ENCODE data around the gene FHOD3. TPM values are rescaled to one million over a fixed set of nuclear protein-coding genes. Genes with fewer than 3 reads are reported as not detected.

The FHOD3 gene
- total and polyA plus RNA-seq, 2 experiments from 2014 or later, result 2.7 to 8.7 TPM

- no peak overlapping the region for H3K27ac Mint-ChIP-seq
- Histone ChIP-seq H4K20me1 (replicated peaks; ENCODE audit: insufficient read depth) (no peaks in the 10 kb centered on the region), H3K79me2 (replicated peaks; ENCODE audit: insufficient read depth) (no peaks in the 10 kb centered on the region), H3K9me2 (ENCODE audit: insufficient read depth) (peaks cover 7% of the 10 kb centered on the region; the same call in 1 of the 2 replicates), H3K36me3 (ENCODE audit: insufficient read depth) (peaks cover 4% of the 10 kb centered on the region; the same call in 1 of the 2 replicates), H3K4me1 (ENCODE audit: insufficient read depth) (no peaks in the 10 kb centered on the region), H3K4me3 (no peak overlapping the region), H3K27me3 (ENCODE audit: insufficient read depth) (no peaks in the 10 kb centered on the region), H3F3A (replicated peaks; ENCODE audit: low read depth) (no peaks in the 10 kb centered on the region), H3K4me2 (no peak overlapping the region), H3K27ac (ENCODE audit: low read depth) (no peak overlapping the region), H2AFZ (no peak overlapping the region)
- peaks cover 6% of the 10 kb centered on the region for H3K27me3 Mint-ChIP-seq (ENCODE audit: insufficient read depth, low read depth, poor library complexity)
- no peak overlapping the region for H3K4me3 Mint-ChIP-seq
- H3K9me3 Mint-ChIP-seq, result peaks cover 25% of the 10 kb centered on the region
- no peak for ATAC-seq
- no peak for DNase-seq (ENCODE audit: low spot score)
- peaks cover 41% of the 10 kb centered on the region for H3K36me3 Mint-ChIP-seq (ENCODE audit: low read depth)
- no peak for TF ChIP-seq EZH2phosphoT487 (IDR thresholded peaks at IDR 0.05; ENCODE audit: unreplicated experiment)
- no peak for TF ChIP-seq CTCF (conservative IDR thresholded peaks at IDR 0.05; ENCODE audit: low read depth in 2 of 2)
- no peak for TF ChIP-seq EZH2 (IDR thresholded peaks at IDR 0.05; ENCODE audit: low read depth, unreplicated experiment)
- TF ChIP-seq STAT1 (IDR thresholded peaks at IDR 0.05; ENCODE audit: unreplicated experiment), result no peak
- TF ChIP-seq POLR2AphosphoS5 (IDR thresholded peaks at IDR 0.05; ENCODE audit: low read depth), result no peak
- TF ChIP-seq ZNF462 (CRISPR knock-in tag; IDR thresholded peaks at IDR 0.05), result no peak
- TF ChIP-seq JUNB (IDR thresholded peaks at IDR 0.05; ENCODE audit: unreplicated experiment), result no peak
- TF ChIP-seq REST (IDR thresholded peaks at IDR 0.05; ENCODE audit: unreplicated experiment), result no peak
- no peak for TF ChIP-seq ZNF331 (CRISPR knock-in tag; IDR thresholded peaks at IDR 0.05; ENCODE audit: low read depth)
- TF ChIP-seq CREB1 (CRISPR knock-in tag; IDR thresholded peaks at IDR 0.05; ENCODE audit: low read depth), result no peak
- TF ChIP-seq ZNF114 (CRISPR knock-in tag; IDR thresholded peaks at IDR 0.05), result no peak
- TF ChIP-seq NANOG (IDR thresholded peaks at IDR 0.05; ENCODE audit: borderline replicate concordance), result no peak
- no peak for TF ChIP-seq ETS1 (IDR thresholded peaks at IDR 0.05)
- peaks cover 3% of the 10 kb centered on the region; the same call in 1 of the 3 replicates for H3K4me1 Mint-ChIP-seq
Observed at GRCh38 chr18:36732264-36732663, 434.8 kb downstream of the FHOD3 start.
